Activated T-cell treated with anti-CD3 and anti-CD28 coated beads, Interleukin-2, amount 50 U/mL, for 48 hours (primary cell): Measurements from ENCODE around the gene IL17RC.
"Not testable (repeated sequence)": the region's sequence is repeated elsewhere in the genome, so short reads cannot be mapped to it uniquely, and the experiment has no call there.

ENCODE experiments used
- DNase-seq, 2 experiments: peaks; one replicate each; pipeline ENCODE4 v3.0.0-alpha.2; 2020

The IL17RC gene

GRCh38 chr3:9916734-9917680, at the start of gene IL17RC:
Gene IL17RC, plus strand, starts transcription at chr3:9917098. Its CDS starts 218 bp downstream, at chr3:9917316.
- peak; percentile 71 to 72 for DNase-seq

GRCh38 chr3:9867106-9867505, 49.8 kb upstream of the IL17RC start:
- DNase-seq = no peak

- DNase-seq = no peak
Observed at GRCh38 chr3:9869955-9870354, 46.9 kb upstream of the IL17RC start.

- no peak for DNase-seq
Observed at GRCh38 chr3:9870978-9871377, 45.9 kb upstream of the IL17RC start.

GRCh38 chr3:9872067-9872466, 44.8 kb upstream of the IL17RC start:
- not testable (repeated sequence) for DNase-seq

- DNase-seq = no peak
Observed at GRCh38 chr3:9875448-9875847, 41.5 kb upstream of the IL17RC start.

- DNase-seq = not testable (repeated sequence)
Observed at GRCh38 chr3:9876255-9876654, 40.6 kb upstream of the IL17RC start.

GRCh38 chr3:9876991-9877390, 39.9 kb upstream of the IL17RC start:
- DNase-seq = no peak

- DNase-seq = no peak
Observed at GRCh38 chr3:9878700-9879099, 38.2 kb upstream of the IL17RC start.

GRCh38 chr3:9879830-9880549, 36.9 kb upstream of the IL17RC start, which contains the start of gene CIDEC:
Gene CIDEC, minus strand, starts transcription at chr3:9880253. Its CDS starts 1,767 bp downstream, at chr3:9878486.
- no peak for DNase-seq

- DNase-seq = no peak
Observed at GRCh38 chr3:9881441-9881840, 35.5 kb upstream of the IL17RC start.

- no peak for DNase-seq
Observed at GRCh38 chr3:9883706-9884554, 33.0 kb upstream of the IL17RC start.

- DNase-seq = no peak
Observed at GRCh38 chr3:9884555-9885165, 32.2 kb upstream of the IL17RC start.

- no peak for DNase-seq
Observed at GRCh38 chr3:9886328-9886727, 30.6 kb upstream of the IL17RC start.

- DNase-seq = no peak
Observed at GRCh38 chr3:9887480-9887879, 29.4 kb upstream of the IL17RC start.

GRCh38 chr3:9888540-9888939, 28.4 kb upstream of the IL17RC start:
- DNase-seq = no peak

GRCh38 chr3:9889405-9889804, 27.5 kb upstream of the IL17RC start:
- no peak for DNase-seq

GRCh38 chr3:9890249-9891071, 26.4 kb upstream of the IL17RC start, which contains the start of gene JAGN1:
Gene JAGN1, plus strand, starts transcription at chr3:9890610. Its CDS starts 113 bp downstream, at chr3:9890723.
- DNase-seq = peak; percentile 96

GRCh38 chr3:9891072-9891622, 25.8 kb upstream of the IL17RC start:
- DNase-seq = no peak

GRCh38 chr3:9893739-9894138, 23.2 kb upstream of the IL17RC start:
- no peak for DNase-seq

GRCh38 chr3:9895715-9896114, 21.2 kb upstream of the IL17RC start:
- not testable (repeated sequence) for DNase-seq
